HL-60 (cell line): ENCODE measurements around the gene PLEKHO1.
"Not testable (repeated sequence)": the region's sequence is repeated elsewhere in the genome, so short reads cannot be mapped to it uniquely, and the experiment has no call there.

Experiments used
- DNase-seq, 2 experiments: peaks; one replicate each; pipeline ENCODE4 v3.0.0-alpha.2; 2010 to 2020; ENCODE audit warnings: low read depth in 1 of 2, low spot score in 1 of 2
- H3K27ac ChIP-seq: fragments of 250-450 bp; sonication (Bioruptor Pico); replicated peaks from 2 replicates; pipeline ENCODE4 v1.5.1; 2020; ENCODE audit warnings: mild to moderate bottlenecking, moderate library complexity
- H3K27me3 ChIP-seq: fragments of 250-450 bp; sonication (Bioruptor Pico); 2 replicates; pipeline ENCODE4 v1.5.1; 2021; ENCODE audit warnings: mild to moderate bottlenecking, moderate library complexity; ENCODE audit not compliant: insufficient read depth, poor library complexity, severe bottlenecking
- H3K4me3 ChIP-seq: replicated peaks from 2 replicates; pipeline ENCODE4 v1.5.1; 2011; ENCODE audit warnings: mild to moderate bottlenecking, control low read depth, low read length; ENCODE audit not compliant: insufficient read depth
- CTCF ChIP-seq: IDR thresholded peaks from one replicate; pipeline ENCODE4 v1.5.1; 2011; ENCODE audit warnings: low read length, control low read depth, inconsistent platforms; ENCODE audit not compliant: insufficient read depth
- GABPA ChIP-seq: IDR thresholded peaks from 2 replicates; pipeline ENCODE4 v1.6.1; 2012; ENCODE audit warnings: low read depth
- POLR2AphosphoS5 ChIP-seq: IDR thresholded peaks from 2 replicates; pipeline ENCODE4 v1.6.1; 2012; ENCODE audit warnings: low read depth
- REST ChIP-seq: IDR thresholded peaks from 2 replicates; pipeline ENCODE4 v1.6.1; 2012; ENCODE audit warnings: low read depth; ENCODE audit not compliant: insufficient replicate concordance
- SPI1 ChIP-seq: IDR thresholded peaks from 2 replicates; pipeline ENCODE4 v1.6.1; 2012; ENCODE audit warnings: low read depth, mild to moderate bottlenecking, borderline replicate concordance

PLEKHO1 gene

GRCh38 chr1:150134537-150134936 is 15.2 kb upstream of the PLEKHO1 start:
- TF ChIP-seq SPI1 (no peak), GABPA (no peak), REST (no peak), POLR2AphosphoS5 (no peak), CTCF (no peak)
- no peak for DNase-seq
- H3K4me3 ChIP-seq, result no peak overlapping the region
- H3K27me3 ChIP-seq, result no peaks in the 10 kb centered on the region
- no peak overlapping the region for H3K27ac ChIP-seq

GRCh38 chr1:150135400-150135799 is 14.3 kb upstream of the PLEKHO1 start:
- not testable (repeated sequence) for H3K27me3 ChIP-seq, H3K4me3 ChIP-seq, H3K27ac ChIP-seq, DNase-seq

GRCh38 chr1:150138044-150138443 is 11.7 kb upstream of the PLEKHO1 start:
- DNase-seq, result no peak
- H3K4me3 ChIP-seq, result no peak overlapping the region
- H3K27me3 ChIP-seq, result no peaks in the 10 kb centered on the region
- TF ChIP-seq GABPA (no peak), REST (no peak), POLR2AphosphoS5 (no peak), SPI1 (no peak), CTCF (no peak)
- no peak overlapping the region for H3K27ac ChIP-seq

- DNase-seq, result no peak
- TF ChIP-seq POLR2AphosphoS5 (no peak), CTCF (no peak), SPI1 (no peak), REST (no peak), GABPA (no peak)
- H3K4me3 ChIP-seq, result no peak overlapping the region
- no peak overlapping the region for H3K27ac ChIP-seq
- H3K27me3 ChIP-seq, result no peaks in the 10 kb centered on the region
These were observed 8.3 kb upstream of the PLEKHO1 start for GRCh38 chr1:150141452-150141851.
